Mammary epithelial cell (primary cell): Measurements from ENCODE around the gene GIMAP6.

Experiments used
- CTCF ChIP-seq, 2 donors: IDR thresholded peaks in 1 of 2; conservative IDR thresholded peaks in 1 of 2; 2 replicates each; pipeline ENCODE4 v1.5.1; 2011 to 2012; ENCODE audit warnings: inconsistent platforms in 2 of 2, low read length in 2 of 2, mild to moderate bottlenecking in 2 of 2, control low read depth in 1 of 2, low read depth in 1 of 2; ENCODE audit not compliant: insufficient read depth in 1 of 2; ENCODE audit errors: extremely low read depth in 1 of 2
- EZH2 ChIP-seq: IDR thresholded peaks from 2 replicates; pipeline ENCODE4 v1.6.1; 2012; ENCODE audit warnings: low read length, inconsistent platforms, borderline replicate concordance

GRCh38 chr7:150649080-150649385, 16.8 kb upstream of the GIMAP6 start:
- TF ChIP-seq CTCF (conservative IDR thresholded peaks at IDR 0.05 in 1 of 2, IDR thresholded peaks at IDR 0.05 in 1 of 2; ENCODE audit: extremely low read depth in 1 of 2, insufficient read depth in 1 of 2, low read depth in 1 of 2, low read length in 2 of 2) (no peak), EZH2 (no peak)
